Retinal pigment epithelial cell (primary cell): ENCODE results near the gene FHOD3.

ENCODE experiments used
- DNase-seq: peaks from one replicate; pipeline ENCODE4 v3.0.0-alpha.2; 2010; ENCODE audit warnings: low read depth
- H3K4me3 ChIP-seq: 2 replicates; pipeline ENCODE4 v1.5.1; 2011; ENCODE audit warnings: mild to moderate bottlenecking, low read length, control low read depth, moderate library complexity
- CTCF ChIP-seq: conservative IDR thresholded peaks from 2 replicates; pipeline ENCODE4 v1.5.1; 2011; ENCODE audit warnings: low read depth, low read length, control low read depth, inconsistent platforms

Gene FHOD3

GRCh38 chr18:36378205-36378604, 80.7 kb downstream of the FHOD3 start:
- no peak for DNase-seq
- no peak overlapping the region for H3K4me3 ChIP-seq
- TF ChIP-seq CTCF: no peak

- DNase-seq: no peak
- no peak overlapping the region for H3K4me3 ChIP-seq
- TF ChIP-seq CTCF: no peak
Measured at GRCh38 chr18:36379435-36379984, 82.0 kb downstream of the FHOD3 start.

DNA sequence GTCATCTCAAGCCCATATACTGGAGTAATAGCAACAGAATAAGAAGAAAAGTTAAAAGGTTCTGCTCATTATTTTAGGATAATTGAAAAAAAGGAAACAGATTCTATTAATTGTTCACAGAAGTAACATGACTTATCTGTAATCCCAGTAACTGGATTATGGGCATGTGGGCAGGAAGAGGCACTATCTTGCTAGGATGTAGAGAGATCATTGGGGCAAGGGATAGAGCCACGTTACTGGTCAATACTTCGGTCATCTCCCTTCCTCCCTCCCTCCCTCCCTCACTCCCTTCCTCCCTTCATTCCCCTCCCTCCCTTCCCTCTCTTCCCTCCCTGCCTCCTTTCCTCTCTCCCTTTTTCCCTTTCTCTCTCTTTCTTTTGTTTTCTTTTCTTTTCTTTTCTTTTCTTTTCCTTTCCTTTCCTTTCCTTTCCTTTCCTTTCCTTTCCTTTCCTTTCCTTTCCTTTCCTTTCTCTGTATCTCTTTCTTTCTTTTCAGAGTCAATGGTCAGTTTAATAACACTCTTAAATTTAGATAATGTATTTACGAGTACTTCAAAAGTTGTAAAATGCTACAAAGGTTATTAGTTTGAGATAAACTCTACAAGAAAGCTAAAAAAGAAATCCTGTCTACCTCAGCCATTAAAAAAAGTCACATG, 82.8 kb downstream of the FHOD3 start:
- DNase-seq: no peak
- no peak for TF ChIP-seq CTCF
- no peak overlapping the region for H3K4me3 ChIP-seq

DNA sequence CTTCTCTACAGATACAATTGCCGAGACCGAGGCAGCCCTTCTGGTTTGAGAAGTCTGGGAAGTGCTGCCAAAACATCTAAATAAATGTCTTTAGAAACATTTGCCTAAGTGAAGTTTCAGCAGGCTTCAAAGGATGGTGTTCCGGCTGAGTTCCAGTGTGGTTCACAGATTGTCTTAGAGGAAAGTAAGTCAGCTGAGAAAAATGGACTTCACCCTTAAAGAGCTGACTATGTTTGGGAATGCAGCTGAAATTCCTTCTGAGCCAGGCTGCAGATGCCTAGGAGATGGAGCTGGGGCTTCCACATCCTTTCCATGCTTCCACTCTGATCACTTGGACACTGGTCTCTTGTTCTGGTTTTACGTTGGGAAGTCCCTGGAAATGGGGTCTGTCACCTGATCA, 83.6 kb downstream of the FHOD3 start:
- no peak for DNase-seq
- H3K4me3 ChIP-seq: no peak overlapping the region
- TF ChIP-seq CTCF: no peak

DNA sequence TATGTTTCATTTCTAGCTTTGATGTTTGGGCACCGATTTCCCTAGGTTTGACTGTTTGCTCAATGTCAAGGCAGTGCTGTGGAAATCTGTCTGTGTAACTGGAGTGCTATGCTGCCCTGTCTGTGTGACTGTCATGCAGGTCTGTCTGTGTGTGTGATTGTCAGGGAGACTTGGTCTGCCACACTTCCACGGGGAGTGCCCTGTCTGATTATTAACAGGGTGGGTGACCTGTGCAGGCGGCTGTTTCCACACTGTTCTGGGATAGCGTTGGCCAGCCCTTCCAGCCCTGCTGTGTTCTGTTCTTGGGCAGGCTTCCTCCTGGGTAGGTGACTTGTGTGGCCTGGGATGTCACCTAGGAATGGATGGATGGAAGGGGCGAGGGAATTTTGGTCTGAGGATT, 85.3 kb downstream of the FHOD3 start:
- DNase-seq: no peak

DNA sequence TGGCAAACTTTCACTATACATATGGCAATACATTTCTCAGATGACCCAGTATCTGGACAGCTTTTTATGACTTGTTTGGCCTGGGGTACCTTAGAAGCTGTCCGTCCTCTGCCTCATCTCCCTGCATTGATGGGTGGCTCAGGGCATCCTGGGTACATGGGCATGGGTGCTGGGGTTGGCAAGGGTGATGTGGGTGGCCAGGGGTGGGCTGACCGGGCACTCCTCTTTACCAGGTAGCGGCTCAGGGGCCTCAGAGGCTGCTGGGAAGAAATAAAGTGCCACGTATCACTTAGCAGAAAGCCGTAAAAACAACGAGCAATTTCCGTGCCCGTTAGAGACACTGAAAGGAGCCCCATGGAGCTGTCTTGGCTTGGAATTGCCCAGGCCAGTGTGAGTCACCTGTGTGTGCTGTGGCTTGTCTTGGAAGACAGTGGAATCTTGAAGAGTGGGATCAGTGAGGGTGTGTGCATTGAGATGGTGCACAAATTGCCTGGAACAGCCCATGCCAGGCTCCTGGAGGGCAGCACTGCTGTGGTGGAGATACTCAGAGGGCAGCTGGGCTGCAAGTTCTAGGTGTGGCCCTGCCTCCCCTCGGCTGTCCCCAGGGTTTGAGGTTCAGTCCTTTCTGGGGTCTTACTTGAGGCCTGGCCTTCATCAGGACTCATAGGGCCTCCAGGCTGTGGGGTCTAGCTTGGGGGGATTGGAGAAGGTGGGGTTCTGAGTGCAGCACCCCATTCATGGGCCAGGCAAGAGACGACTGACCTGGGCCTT, 88.8 kb downstream of the FHOD3 start:
- H3K4me3 ChIP-seq: no peak overlapping the region
- no peak for DNase-seq
- no peak for TF ChIP-seq CTCF

More for the DNA sequence above, 85.3 kb downstream of the FHOD3 start:
- no peak for TF ChIP-seq CTCF
- no peak overlapping the region for H3K4me3 ChIP-seq
